GM18873 (cell line): ENCODE data around the gene ZSCAN2.

Experiments
- ATAC-seq: cut with Tn5 transposase; IDR thresholded peaks from one replicate; pipeline ENCODE4 v1.9.1; 2021; ENCODE audit warnings: mild to moderate bottlenecking, moderate library complexity, moderate number of reproducible peaks; ENCODE audit not compliant: unreplicated experiment, low FRiP score

The ZSCAN2 gene

GRCh38 chr15:84597296-84597695 lies 3.5 kb upstream of the ZSCAN2 start:
- ATAC-seq = no peak

GRCh38 chr15:84598250-84598649 lies 2.6 kb upstream of the ZSCAN2 start:
- ATAC-seq = peak; percentile 45

GRCh38 chr15:84598993-84599392 lies 1.8 kb upstream of the ZSCAN2 start:
- ATAC-seq = no peak

GRCh38 chr15:84599906-84600305 lies 903 bp upstream of the ZSCAN2 start:
- no peak for ATAC-seq

DNA sequence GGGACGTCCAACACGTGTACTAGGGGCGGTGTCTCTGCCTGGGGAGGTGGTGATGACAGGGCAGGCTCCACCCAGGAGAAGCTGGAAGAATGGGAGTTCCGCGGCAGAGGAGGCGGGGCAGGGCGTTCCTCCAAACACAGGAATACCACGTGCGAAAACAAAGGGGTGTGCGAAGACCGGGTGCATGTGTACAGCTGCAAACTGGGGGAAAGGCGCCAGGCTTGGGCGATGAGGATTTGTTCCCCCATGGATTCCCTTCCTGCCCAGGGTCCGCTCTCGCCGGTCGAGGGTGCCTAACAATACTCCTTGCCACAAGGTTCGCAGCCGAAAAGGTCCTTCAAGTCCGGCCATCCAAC lies 500 bp upstream of the ZSCAN2 start:
- ATAC-seq = no peak

DNA sequence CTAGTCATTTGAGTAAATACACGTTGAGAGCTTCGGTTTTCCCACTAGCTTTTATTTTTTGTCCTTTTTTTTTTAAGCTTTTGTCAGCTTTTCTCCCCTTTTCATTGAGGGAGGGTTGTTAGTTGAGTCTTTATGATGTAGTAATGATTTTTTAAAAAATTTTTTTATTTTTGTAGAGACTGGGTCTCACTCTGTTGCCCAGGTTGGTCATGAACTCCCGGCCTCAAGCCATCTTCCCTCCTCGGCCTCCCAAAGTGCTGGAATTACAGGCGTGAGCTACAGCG lies 688 bp downstream of the ZSCAN2 start:
- no peak for ATAC-seq

DNA sequence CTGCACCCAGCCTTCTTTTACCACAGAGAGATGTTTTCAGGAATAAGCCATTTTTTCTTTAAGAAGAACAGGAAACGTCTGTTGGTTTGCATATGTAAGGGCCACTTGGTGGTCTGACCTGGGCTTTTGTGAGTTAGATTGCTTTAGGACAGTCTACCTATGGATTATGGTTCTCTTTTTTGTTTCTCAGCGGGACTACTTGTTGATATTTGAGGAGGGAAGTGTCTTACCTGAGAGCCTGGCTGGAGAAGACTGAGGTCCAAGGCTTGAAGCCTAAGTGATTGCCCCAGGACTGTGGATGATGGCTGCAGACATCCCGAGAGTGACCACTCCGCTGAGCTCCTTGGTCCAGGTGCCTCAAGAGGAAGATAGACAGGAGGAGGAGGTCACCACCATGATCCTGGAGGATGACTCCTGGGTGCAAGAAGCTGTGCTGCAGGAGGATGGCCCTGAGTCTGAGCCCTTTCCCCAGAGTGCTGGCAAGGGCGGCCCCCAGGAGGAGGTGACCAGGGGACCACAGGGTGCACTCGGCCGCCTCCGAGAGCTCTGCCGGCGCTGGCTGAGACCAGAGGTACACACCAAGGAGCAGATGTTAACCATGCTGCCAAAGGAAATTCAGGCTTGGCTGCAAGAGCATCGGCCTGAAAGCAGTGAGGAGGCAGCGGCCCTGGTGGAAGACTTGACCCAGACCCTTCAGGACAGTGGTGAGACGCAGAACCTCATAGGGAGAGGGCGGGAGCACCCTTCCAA lies 3.0 kb downstream of the ZSCAN2 start:
- ATAC-seq = no peak

- no peak for ATAC-seq
Observed at GRCh38 chr15:84604826-84605553, 4.2 kb downstream of the ZSCAN2 start.

DNA sequence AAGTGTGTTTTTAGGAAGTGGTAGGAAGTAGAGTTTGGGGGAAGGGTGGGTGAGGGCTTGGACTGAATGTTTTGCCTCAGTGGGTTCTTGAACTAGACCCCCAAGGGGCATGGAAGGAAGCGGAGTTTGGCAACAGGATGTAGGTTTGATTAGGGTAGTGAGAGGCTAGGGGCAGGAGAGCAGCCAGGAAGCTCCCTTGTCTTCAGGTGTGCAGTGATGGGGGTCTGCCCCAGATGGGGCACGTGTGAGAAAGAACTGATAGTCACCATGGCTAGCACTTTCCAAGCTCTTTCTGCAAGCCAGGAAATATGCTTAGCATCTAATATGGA lies 4.7 kb downstream of the ZSCAN2 start:
- ATAC-seq = no peak

DNA sequence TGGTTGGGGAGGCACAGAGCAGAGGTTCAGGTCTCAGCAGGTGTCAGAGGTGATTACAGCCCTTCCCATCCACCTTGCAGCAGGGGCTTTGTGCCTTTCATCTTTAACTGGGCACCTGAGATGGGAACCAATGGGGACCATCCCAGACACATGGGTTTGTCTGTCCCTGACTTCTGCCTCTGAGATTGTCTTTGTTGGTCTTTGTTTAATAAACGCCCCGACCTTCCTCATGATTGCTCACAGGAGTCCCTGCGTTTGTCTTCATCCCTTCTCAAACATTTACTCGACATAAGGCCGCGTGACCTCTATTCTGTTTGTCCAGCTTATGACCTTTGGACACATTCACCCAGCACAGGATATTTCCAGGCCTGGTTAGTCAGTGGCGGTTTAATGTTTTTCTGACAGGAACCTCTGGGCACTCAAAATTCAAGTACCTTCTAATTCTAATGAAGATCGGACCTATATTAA lies 5.9 kb downstream of the ZSCAN2 start:
- no peak for ATAC-seq

DNA sequence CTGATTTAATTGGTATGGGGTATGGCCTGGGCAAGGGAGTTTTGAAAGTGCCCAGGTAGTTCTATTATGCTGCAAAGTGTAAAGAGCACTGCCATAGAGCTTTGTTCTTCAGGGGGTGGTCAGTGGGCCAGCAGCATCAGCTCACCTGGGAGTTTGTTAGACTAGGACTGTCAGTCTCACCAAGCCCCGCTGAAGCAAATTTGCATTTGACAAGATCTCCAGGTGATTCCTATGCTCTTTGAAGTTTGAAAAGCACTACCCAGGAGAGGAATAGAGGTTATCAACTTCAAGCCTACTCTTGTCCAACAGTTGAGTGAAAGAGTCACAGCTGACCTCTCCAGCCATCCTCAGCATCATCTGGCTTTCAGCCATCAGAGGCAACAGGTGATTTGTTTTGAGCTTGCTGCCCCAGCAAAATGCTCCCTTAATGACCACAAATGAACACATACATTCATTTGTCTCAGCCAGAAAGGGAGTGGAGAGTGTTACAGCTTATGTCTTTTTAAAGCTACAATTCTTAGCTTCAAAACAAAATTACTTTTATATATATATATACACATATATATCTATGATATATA lies 8.0 kb downstream of the ZSCAN2 start:
- ATAC-seq = no peak

- no peak for ATAC-seq
Observed at GRCh38 chr15:84609818-84610525, 9.2 kb downstream of the ZSCAN2 start.

DNA sequence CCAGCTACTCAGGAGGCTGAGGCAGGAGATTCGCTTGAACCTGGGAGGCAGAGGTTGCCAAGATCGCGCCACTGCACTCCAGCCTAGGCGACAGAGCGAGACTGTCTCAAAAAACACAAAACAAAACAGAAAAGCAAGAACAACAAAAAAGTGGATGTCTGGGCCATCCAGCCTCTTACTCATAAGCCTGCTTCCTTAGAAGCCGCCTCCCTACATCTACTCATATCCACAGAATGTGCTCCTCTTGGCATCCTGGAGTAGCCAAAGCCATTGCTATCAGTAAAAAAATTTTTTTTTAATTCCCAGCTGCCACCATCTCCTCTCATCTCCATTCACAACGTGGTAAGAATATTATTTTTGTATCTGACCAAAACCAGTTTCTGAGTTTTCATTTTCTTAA lies 10.8 kb downstream of the ZSCAN2 start:
- no peak for ATAC-seq

DNA sequence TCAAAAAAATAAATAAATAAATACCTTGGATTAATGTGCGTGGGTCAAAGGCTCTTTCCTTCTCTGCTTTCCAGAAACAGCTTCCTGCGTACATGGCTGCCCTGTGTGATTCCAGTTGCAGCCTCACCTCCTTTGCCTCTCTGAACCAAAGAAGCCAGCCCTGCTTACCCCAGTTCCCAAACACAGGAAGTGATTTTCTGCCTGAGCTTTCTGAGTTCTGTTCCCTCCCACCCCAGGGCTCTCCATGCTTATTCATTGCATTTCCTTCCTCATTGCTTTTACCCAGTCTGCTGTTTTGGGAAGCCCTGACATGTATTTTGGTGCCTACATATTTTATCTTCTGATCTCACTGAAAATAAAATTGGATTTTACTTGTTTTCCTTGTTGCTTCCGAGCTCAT lies 15.4 kb downstream of the ZSCAN2 start:
- no peak for ATAC-seq

DNA sequence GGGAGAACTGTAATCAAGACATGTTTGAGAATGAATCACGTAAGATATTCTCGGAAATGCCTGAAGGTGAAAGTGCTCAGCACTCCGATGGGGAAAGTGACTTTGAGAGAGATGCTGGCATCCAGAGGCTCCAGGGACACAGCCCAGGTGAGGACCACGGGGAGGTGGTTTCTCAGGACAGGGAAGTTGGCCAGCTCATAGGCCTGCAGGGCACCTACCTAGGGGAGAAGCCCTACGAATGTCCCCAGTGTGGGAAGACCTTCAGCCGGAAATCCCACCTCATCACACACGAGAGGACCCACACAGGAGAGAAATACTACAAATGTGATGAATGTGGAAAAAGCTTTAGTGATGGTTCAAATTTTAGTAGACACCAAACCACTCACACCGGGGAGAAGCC lies 19.8 kb downstream of the ZSCAN2 start:
- ATAC-seq = no peak

GRCh38 chr15:84621358-84621979 lies 20.7 kb downstream of the ZSCAN2 start:
- no peak for ATAC-seq

DNA sequence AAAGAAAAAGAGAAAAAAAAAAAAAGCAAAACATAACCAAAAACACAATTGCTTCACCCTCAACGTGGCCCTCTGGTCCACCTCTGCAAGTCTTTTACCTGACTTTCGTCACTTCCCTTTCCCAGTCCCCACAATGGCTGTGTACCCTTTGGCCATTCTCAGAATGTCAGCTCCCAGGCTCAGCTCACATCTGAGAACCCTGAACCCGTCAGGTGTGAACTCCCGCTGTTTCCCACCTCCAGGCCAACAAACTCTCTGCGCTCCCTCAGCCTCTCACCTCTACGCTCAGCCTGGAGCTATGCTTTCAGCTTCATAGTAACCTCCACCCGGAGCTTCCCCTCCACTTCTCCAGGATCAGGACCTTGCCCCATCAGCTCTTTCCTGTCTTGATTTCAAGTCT lies 23.6 kb downstream of the ZSCAN2 start:
- no peak for ATAC-seq

DNA sequence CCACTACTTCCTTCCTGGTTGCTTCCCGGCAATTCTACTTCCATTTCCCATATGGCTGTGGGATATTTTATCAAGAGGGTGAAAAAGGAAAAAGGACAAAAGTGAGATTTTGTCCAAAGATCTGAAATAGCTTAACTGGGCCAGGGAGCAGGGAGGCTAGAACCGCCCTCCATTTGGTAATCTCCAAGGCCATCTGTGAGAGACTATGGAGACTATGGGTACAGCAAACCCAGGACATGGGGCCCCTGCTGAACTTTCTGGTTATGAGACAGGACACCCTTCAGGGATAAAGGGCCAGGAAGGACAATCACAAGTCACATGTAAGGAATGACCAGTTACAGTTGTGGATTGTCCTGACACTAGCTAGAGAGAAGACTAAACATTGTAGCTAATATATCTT lies 24.3 kb downstream of the ZSCAN2 start:
- no peak for ATAC-seq

- ATAC-seq = no peak
Observed at GRCh38 chr15:84629033-84629432, 28.2 kb downstream of the ZSCAN2 start.

GRCh38 chr15:84631706-84632272 lies 31.0 kb downstream of the ZSCAN2 start:
- no peak for ATAC-seq
